MV-4-11 (cell line): ENCODE measurements around the gene CRYZL1.
"Not testable (repeated sequence)": the region's sequence is repeated elsewhere in the genome, so short reads cannot be mapped to it uniquely, and the experiment has no call there.

ENCODE experiments used
- DNase-seq: peaks from one replicate; lab custom pipeline; 2025; lab: John Stamatoyannopoulos, UW

The CRYZL1 gene

DNA sequence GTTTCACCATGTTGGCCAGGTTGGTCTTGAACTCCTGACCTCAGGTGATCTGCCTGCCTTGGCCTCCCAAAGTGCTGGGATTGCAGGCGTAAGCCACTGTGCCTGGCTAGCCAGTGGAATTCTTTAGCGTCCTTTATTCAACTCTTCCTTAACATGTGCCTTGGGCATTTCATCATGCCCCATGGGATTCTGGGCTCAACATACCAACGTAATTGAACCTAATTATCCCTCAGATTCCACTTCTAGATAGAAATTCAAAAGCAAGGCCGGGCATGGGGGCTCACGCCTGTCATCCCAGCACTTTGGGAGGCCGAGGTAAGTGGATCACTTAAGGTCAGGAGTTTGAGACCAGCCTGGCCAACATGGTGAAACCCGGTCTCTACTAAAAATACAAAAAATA is 15.4 kb downstream of the CRYZL1 start:
- DNase-seq = not testable (repeated sequence)

DNA sequence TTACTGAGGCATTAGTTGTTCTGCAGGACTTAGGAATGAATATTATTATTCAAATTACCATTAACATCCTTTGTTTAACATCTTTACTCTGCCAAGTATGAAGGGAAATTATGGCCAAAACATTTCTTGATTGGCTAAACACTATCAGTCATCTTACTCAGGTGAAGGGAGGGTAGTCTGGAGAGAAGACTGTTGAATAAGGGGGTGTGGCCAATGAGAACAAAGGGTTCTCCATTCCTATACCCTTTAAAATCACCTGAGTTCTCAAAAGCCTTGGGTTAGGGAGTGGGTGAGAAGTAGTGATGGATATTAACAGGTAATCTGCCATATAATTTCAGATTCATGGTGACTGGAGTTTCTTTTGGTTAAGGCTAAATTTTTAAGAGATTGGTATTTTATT is 19.3 kb downstream of the CRYZL1 start:
- DNase-seq = no peak

DNA sequence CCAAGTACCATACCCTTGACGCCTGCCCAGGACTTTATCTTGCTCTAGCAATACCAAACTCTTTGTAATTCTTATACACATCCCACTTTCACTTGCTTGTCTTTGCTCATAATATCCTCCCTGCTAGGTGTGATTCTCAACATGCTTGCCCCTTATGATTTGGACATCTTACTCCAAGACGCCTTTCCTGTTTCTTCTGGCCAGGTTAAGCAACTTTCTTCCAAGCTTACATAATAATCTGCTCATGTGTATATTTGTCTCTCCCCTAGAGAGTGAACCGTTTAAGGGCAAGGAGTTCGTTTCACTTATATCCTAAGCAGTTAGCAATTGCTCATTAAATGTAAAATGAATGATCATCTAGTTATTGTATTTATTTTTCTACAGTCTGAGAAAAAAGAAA is 21.8 kb downstream of the CRYZL1 start:
- peak; percentile 56 for DNase-seq

DNA sequence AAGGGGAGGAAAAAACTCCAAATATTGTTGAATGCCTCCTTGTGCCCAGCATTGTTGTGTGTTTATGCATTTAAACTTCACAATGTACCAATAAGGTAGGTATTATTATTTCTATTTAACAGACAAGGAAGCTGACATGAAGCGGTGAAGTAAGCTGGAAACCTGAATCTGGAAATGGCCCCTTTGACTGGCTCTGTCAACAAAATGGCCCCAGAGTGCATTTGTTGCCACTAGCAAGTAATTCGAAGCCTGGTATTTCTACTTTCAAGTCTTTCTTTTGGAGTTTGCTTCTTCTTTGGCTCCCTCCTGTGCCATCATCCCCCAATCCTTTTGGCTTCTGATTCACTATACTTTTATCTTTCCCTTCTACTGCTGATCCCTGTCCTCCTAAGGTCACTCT is 23.1 kb downstream of the CRYZL1 start:
- DNase-seq = no peak

DNA sequence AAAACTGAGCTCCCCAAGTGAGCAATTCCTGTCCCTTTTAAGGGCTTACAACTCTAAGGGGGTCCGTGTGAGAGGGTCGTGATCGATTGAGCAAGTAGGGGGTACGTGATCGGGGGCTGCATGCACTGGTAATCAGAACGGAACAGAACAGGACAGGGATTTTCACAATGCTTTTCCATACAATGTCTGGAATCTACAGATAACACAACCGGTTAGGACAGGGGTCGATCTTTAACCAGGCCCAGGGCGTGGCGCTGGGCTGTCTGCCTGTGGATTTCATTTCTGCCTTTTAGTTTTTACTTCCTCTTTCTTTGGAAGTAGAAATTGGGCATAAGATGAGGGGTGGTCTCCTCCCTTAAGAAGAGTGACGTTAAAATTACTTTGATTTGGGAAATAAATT is 24.0 kb downstream of the CRYZL1 start:
- DNase-seq = peak; percentile 56

DNA sequence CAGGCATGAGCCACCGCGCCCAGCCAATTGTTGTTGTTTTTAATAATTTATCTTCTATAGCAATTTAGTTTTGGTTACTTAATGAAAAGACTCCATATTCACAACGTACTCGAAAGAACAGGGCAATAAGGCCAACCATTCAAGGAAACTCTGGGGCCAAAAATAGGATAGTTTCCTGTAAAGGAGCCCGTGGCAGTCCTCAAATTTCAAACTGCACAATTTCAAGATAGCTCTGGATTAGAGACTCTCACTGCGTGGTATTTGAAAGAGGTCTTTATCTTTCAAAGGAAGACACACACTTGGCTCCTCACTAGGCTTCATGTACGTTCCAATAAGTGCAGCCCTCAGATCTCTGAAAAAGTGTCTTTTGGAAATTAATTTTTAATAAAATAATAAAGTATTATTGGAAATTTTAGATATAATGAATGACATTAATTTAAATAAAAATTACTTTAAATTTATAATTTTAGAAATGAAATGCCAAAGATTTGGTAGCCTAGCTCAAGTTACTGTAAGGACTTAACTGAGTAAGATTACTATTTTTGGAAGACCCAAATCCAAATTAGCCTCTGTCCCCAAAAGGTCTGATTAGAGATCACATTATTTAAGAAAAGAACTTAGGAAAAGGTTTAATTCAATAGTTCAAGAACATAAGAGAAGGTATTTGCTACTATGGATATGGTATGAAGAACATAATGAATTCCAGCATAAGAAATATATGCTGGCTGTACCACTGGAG is 30.4 kb downstream of the CRYZL1 start:
- DNase-seq = no peak

DNA sequence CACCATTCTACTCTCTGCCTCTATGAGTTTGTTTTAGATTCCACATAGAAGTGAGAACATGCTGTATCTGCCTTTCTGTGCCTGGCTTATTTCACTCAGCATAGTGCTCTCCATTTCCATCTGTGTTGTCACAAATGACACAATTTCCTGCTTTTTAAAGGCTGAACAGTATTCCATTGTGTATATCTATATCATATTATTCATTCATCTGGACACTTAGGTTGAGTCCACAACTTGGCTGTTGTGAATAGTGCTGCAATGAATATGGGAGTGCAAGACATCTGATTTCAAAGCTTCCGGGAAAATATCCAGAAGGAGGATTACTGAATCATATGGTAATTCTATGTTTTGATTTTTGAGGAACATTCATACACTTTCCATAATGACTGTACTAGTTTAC is 33.0 kb downstream of the CRYZL1 start:
- no peak for DNase-seq

DNA sequence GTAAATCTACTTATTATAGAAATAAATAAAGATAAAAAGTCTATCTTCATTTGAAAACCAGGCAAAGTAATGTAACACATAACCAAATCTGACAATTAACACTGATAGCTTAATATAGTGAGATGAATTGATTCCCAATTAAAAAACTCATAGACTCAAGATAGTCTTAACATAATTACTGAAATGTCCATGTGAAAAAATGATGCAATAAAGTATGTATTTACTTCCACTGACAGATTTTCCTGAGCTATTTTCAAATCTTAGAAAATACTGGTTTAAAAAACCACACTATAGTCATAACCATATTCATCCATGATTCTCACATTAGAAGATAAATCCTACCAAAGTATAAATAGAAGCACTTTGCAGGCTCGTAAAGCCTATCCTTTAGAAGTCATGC is 43.5 kb downstream of the CRYZL1 start:
- no peak for DNase-seq

DNA sequence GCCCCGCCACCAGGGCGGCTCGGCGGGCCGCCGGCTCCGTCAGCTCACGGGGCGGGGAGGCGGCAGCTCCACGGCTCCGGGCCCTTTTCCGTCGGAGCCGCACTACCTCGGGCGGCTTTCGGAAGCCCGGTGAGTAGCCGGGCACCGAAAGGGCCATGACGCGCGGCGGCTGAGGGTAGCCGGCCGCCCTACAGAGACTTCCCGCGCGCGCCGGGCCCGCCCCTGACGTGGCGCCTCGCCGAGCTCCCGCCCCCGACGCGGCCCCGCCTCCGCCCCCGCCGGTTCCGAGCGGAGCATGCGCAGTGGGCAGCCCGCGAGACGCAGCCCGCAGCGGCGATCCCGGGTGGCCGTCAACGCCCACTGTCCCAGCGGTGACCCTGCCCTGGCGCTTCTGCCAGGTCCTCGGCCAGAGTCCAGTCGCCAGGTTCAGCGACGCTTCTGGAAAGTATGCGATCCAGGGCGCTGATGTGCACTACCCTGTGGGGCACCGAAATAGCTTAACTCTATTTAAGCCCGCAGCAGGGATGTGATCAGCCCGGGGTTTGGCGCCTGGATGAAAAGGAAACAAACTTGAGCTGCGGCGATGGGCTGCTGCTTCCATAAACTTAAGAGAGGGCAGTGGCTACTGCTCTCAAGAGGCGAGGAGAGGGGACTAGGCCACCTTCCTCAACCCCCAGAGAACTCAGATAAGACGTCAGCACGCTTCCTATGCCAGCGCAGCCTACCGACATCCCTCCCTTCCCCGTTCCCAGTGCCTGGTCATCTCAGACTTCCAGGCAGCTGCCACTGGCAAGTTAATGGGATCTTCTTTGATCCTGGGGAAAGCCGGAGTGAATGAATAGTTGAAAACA is 52.8 kb downstream of the CRYZL1 start, which contains the start of gene DONSON:
DONSON (minus strand) TSS at position 200 of the 851 bp plus-strand sequence; CDS start at position 157, 43 bp downstream.
- DNase-seq = peak; percentile 73

DNA sequence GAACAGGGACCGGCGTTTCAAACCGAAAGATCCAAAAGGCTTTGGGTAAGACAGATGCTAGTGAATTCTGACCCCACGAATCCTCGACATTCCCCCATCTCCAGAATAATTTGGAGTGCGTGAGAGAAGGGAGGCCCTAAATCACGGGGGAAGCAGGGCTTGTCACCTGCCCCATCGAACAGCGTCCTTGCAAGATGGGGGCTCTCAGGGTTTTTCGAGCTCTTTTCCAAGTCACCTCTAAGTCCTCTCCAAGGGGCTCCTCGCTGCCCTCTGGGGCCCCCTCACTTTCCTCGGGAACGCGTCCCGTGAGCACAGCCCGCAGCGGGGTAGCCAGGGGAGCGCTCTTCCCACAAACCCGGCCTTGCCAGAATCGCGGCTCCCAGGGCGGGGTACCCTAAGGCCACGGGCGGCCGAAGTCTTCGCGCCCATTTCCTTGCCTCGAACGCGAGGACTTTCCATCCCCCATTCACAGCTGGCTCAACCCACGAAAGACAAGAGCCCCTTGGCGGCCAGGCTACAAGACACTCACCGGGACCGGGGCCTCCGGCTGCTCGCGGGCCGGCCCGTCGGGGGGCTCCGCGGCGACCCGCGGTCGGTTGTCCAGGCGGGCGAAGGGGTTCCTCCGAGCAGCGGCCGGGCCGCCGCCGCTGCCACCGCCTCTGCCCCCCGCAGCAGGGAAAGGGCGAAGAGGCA is 53.6 kb downstream of the CRYZL1 start:
- no peak for DNase-seq

DNA sequence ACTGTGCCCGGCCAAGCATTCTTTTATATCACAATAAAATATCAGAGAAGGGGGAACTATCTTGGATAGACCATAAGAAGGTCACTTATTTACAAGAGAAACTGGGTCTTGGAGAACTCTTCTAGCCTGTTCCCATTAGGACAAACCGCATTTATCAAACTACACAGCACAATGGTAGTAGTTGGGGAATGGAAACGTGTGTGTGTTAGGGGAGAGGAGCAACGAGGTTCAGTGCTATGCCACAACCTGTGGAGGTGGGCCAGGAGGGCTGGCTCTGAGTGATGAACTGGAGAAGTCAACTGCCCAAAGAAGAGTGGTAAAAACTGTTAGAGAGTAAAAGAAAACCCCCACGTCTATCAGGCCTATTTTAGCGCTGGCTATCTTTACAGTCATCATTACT is 54.6 kb downstream of the CRYZL1 start:
- no peak for DNase-seq

DNA sequence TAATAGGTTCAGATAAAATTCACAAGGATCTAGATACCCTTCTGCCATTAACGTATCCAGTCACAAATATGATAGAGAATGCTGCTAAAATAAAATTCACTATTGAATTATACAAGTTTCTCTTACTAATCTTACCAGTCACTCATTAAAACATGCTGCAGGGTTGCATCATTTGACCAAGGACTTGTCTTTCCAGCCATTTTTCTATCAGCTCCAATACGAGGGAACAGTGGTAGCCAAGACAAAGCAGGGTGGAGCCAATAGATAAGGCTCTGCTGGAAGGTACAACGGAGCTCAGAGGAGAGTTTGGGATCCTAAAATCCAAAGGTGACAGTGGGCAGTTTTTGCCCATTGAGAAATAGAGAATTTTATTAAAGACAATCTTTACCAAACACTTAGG is 57.1 kb downstream of the CRYZL1 start:
- DNase-seq = no peak

DNA sequence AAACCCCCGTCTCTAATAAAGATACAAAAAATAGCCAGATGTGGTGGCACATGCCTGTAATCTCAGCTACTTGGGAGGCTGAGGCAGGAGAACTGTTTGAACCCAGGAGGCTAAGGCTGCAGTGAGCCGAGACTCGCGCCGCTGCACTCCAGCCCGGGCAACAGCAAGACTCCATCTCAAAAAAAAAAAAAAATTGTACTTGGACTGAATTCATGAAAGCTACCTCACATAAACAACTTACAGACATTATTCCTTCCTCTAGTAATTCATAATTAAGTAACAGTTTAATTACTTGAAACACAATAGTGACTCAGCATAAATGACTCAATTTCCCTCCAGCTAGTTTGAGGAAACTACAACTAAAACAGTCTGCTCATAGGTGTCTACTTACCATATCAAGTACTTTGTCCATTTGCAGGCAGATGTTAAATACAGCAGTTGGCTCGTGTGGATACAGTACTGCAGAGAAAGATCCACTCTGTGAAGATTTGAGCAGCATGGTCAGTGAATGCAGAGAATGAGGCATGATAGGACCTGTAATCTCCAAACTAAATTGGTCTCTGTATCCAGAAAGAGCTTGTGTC is 62.5 kb downstream of the CRYZL1 start:
- DNase-seq = no peak

DNA sequence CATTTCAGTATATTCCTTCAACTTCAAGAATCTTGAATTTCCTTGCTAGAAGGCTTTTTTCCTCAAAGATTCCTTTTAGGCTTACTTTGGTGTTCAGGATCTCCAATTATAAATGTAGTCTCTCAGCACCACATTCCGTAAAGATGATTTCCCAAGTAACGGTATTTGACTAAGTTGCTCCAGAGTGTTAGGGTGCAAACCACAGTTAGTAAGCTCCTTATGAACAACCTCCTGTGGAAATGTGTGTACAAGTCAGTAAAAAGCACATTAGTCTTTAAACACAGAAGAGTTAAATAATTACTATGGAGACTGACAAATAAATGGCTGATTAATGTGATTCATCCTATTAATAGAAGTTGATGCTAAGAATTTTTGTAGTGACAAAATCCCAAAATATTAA is 63.3 kb downstream of the CRYZL1 start:
- DNase-seq = no peak

DNA sequence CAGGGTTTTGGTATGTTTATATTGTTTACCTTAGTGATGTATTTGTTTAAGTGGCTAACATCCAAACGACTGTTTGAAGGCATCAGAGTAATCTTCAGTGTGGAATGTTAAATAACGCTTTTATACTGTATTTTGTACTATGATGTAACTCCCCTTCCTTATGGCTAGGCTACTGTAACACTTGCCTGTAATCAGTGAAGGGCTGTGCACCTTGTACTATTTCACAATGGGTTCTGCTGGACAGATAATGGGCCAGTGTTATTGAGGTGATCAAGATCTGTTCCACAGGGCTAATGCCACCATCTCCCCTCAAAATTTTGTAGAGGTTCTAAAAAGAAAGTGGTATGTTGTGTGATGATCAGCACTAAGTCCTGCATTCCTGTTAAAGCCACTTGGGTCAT is 64.8 kb downstream of the CRYZL1 start:
- DNase-seq = not testable (repeated sequence)

DNA sequence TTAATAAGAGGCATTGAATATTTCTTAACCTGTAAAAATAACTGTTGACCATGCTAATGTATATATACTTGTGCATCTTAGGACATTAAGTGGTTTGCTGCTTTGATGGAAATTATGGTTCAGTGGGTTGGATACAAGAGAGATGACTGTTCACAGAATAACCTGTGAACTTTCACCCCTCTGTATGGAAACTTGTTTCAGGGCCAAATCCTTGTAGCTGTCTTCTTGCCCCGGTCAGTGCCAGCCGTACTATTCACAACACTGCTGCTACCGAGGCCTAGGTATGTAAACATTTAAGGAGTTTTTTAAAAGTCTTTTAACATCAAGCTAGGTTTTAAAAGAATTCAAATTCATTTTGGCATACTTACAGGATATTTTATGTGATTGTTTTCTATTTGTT is 69.2 kb downstream of the CRYZL1 start:
- no peak for DNase-seq

DNA sequence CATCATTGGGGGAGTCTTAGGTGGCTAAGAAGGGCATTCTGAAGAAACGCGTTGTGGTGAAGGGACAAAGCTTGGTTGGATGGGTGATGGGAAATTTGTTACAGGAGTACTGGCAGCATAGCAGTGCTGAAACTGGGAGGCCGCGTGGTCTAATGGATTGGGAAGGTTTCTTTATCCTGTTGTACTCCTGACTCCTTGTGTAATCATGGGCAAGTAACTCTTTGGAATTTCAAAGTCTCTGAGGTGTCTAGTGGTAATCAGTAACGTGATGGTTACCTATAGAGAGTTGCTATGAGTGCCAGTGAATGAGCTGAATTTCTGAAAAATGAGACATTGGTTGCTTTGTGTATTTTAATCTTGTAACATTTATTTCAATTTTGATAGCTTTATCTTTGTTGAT is 71.5 kb downstream of the CRYZL1 start:
- no peak for DNase-seq

DNA sequence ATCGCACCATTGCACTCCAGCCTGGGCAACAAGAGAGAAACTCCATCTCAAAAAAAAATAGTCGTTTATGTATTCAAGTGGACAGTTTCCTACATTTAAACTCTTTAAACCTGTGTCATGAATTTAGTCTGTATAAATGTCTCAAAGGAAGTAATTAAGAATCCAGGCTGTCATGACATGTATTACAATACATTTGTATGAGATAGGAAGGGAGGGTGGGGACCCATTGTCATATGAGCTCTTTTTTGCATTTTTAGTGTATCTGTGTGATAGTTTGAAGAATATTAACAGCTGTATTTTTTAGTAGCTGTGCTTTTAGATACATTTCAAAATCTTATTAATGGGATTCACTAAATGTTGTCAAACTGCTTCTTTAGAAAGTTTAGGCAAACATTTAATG is 73.1 kb downstream of the CRYZL1 start:
- no peak for DNase-seq

DNA sequence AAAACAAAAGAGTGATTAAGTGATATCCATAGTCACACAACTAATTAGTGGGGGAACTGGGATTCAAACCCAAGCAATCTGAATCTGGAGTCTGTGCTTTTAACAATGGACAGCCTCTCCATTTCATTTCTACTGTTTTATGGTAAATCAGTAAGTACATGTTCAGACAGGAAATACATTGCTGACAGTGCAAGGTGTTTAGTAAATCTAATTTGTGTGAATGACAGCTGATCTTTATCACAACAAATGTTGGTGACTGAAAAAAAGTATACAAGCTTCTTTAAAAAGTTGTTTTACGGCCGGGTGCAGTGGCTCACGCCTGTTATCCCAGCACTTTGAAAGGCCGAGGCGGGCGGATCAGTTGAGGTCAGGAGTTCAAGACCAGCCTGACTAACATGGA is 73.6 kb downstream of the CRYZL1 start:
- no peak for DNase-seq

DNA sequence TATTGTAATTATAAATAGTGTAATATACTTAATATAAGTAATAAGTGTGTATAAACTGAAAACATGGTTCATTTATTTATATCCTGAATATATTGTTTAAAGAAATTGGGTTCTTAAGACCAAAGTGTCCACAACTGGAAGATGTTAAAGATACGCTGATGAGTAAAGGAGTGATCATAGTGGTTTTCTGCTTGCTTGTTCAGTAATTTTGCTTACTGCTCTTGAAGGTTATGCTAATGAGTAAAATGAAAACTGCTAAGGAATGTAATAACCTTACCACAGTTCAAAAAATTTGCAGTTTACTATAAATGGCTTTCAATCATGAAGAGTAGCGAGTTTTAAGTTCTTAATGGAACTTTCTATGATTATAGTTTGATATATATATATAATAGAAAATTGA is 75.0 kb downstream of the CRYZL1 start:
- DNase-seq = no peak

DNA sequence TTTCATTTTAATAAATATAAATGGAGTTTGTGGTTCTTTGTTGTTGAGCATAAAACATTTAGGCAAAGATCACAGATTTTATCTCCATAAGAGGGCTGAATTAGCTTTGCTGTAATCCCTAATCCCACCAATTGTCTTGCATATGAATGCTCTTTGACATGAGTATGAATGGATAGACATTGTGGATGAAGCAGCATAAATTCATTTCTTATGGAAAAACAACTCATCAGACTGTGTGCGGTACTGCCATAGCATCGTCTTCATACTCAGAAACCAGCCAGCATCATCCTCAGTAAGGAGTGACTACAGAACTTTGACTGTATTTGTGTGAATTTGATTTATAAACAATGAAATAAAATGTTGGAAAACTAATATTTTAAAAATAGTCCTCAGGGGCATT is 79.2 kb downstream of the CRYZL1 start:
- no peak for DNase-seq

DNA sequence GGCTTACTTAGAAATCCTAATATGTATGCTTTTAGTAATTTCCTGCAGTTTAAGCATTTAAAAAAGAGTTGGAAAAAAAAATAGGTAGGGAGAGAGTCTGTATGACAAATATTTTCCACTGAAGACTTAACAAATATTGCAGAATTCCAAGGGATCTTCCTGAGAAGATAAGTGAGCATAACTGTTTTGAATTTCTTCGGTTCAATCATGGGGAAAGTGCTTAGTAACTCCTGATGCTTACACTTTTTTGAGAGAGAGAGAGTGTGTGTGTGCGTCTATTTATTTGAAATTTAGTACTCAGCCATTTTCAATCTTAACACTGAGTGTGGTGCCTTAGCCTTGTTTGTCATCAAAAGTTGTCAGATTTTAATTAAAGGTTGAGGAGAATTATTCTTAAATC is 80.2 kb downstream of the CRYZL1 start:
- DNase-seq = no peak
